GM12892 (cell line): Measurements from ENCODE around the gene PCTP.

Experiments used
- DNase-seq: peaks from one replicate; pipeline ENCODE4 v3.0.0; 2011; ENCODE audit not compliant: insufficient read length
- FAIRE-seq: peaks from 2 replicates; lab custom pipeline; 2011; peaks lifted over from hg19 to GRCh38; lab: Jason Lieb, UNC
- POLR2A ChIP-seq: IDR thresholded peaks from 2 replicates; pipeline ENCODE4 v1.6.1; 2011; ENCODE audit warnings: low read depth, low read length, control low read depth
- POLR2AphosphoS5 ChIP-seq: IDR thresholded peaks from 2 replicates; pipeline ENCODE4 v1.6.1; 2011; ENCODE audit warnings: low read depth, low read length, control low read depth
- TAF1 ChIP-seq: IDR thresholded peaks from 2 replicates; pipeline ENCODE4 v1.6.1; 2011; ENCODE audit warnings: low read depth, mild to moderate bottlenecking, control low read depth, low read length, borderline replicate concordance

The PCTP gene

DNA sequence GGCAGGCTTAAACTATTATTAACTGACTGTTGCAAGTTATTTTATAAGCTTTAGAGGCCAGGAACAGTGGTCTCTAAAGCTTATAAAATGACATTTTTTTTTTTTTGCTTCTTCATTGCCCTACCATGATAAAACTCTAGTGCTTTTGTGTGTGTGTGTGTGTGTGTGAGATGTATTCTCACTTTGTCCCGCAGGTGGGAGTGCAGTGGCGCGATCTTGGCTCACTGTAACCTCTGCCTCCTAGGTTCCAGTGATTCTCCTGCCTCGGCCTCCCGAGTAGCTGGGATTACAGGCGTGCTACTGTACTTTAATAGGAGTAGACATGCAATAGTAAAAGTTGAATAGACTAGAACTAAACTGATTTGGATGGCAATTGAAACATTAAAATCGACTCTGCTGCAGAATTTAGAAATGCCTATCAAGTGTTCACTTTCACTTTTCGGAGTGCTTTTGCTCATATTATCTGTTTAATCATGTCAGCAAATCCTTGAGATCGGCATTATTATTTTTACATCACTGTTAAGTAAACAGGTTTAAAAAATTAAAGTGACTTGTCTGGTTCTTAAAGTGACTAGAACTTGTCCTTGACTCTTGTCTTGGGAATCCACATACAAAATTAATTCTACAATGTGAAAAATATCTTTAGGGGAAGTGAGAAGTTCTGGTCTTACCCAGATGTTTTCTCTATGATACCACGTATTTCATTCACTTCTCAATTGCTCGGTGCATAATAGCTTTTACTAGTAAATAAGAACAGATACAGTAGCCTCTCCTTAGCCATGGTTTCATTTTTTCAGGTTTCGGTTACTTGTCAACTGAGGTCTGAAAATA, 8.4 kb upstream of the PCTP start:
- FAIRE-seq (peak; percentile 42), DNase-seq (no peak)
- TF ChIP-seq POLR2A (no peak), TAF1 (no peak), POLR2AphosphoS5 (no peak)

DNA sequence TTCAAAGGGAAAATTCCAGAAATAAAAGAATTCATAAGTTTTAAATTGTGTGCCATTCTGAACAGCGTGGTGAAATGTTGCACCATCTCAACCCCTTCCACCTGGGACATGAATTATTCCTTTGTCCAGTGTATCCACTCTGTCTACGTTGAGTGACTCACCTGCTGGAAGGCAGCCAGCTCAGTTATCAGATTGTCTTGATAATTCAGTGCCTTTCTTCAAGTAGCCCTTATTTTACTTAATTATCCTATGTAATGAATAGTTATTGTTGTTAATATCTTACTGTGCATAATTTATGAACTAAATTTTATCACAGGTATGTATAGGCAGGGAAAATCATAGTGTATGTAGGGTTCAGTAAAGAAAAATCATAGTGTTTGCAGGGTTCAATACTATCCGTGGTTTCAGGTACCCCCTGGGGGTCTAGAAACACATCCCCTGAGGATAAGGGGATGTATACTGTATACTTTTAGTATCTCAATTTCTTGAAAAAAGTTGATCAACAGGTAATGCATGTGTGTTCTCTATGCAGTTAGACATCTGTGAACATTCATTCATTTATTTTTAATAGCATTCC, 7.7 kb upstream of the PCTP start:
- DNase-seq (no peak), FAIRE-seq (peak; percentile 56)

DNA sequence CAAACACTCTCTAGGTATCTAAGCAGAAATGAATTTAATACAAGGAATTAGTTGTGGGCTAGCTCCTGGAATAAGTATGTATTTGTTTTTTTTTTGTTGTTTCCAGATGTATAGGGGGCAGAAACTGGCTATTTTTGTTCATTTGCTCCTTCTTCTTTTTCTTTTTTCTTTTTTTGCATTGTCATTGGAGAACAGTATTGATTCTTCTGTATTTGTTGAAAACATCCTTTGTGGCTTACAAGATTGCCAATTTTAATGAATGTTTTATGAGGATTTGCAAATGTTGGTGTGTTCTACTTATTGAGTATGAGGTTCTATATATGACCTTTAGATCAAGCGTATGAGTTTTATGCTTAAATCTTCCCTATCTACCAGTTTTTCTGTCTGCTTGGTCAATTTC, 5.6 kb upstream of the PCTP start:
- FAIRE-seq = no peak

More for the DNA sequence above, 7.7 kb upstream of the PCTP start:
- no peak for TF ChIP-seq POLR2AphosphoS5
- no peak for TF ChIP-seq TAF1
- no peak for TF ChIP-seq POLR2A

DNA sequence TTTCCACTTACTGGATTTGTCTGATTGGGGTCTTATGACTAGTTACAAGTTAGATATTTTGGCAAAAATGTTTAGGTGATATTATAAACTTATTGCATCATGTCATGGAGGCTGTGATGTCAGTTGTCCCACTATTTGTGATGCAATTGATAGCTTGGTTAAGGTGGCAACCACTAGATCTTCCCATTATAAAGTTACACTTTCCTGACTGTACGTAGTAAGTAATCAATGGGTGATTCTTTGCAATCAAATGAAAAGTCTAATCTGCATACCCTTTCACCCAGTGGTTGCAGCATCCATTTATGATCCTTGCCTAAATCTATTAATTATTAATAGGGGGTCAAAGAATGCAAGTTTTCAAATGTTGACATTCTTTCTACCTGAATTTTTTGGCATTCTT, 4.4 kb upstream of the PCTP start:
- TF ChIP-seq TAF1 (no peak), POLR2AphosphoS5 (no peak)
- no peak for FAIRE-seq

More for the DNA sequence above, 5.6 kb upstream of the PCTP start:
- DNase-seq = no peak
- TF ChIP-seq TAF1 (no peak), POLR2AphosphoS5 (no peak), POLR2A (no peak)

DNA sequence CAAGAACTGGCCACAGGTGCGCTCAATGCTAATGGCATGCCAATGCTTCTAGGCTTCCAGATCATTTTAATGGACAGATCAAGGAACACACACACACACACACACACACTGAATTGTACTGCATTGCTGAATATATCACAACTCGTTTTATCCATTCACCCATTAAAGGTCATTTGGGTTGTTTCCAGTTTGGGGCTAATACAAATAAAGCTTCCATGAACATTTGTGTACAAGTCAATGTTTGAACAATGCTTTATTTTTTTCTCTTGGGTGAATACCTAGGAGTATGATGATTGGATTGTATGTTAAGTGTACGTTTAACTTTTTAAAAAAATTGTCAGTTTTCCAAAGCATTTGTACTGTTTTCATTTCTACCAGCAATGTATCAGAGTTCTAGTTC, 3.6 kb upstream of the PCTP start:
- no peak for TF ChIP-seq POLR2A
- no peak for TF ChIP-seq TAF1
- TF ChIP-seq POLR2AphosphoS5 = no peak
- DNase-seq (no peak), FAIRE-seq (no peak)

More for the DNA sequence above, 4.4 kb upstream of the PCTP start:
- DNase-seq = no peak

GRCh38 chr17:55748841-55749240, 2.0 kb upstream of the PCTP start:
- TF ChIP-seq TAF1 (no peak), POLR2AphosphoS5 (no peak), POLR2A (no peak)
- no peak for FAIRE-seq
- no peak for DNase-seq

- DNase-seq (no peak), FAIRE-seq (no peak)
- no peak for TF ChIP-seq POLR2A
- TF ChIP-seq POLR2AphosphoS5 = no peak
- TF ChIP-seq TAF1 = no peak
These were observed 866 bp upstream of the PCTP start for GRCh38 chr17:55749985-55750384.

DNA sequence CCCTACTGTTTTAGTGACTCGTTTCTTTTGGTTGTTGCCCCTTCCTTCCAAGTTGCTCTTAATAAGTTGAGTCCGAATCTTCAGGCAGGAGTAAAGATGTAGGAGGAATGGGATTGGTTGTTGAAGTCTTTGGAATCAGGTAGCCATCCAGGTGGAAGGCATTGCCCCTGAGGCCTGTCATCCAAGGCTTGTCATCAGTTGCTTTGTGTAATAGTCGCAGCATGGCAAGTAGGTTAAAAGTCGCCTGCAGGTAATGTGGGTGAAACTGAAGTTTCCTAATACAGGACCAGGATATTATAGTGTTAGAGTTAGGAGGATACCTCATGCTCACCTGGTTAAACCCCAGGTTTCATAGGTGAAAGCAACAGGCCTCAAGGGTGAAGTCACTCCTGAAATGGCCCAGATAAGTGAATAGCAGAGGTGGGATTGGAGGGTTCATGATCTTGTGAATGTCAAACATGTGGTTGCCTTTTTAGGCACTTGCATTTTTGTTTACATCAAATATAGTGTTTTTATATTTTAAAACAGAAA, 934 bp downstream of the PCTP start:
- FAIRE-seq = no peak
- no peak for TF ChIP-seq POLR2A
- no peak for TF ChIP-seq POLR2AphosphoS5
- TF ChIP-seq TAF1 = no peak
- DNase-seq = no peak

DNA sequence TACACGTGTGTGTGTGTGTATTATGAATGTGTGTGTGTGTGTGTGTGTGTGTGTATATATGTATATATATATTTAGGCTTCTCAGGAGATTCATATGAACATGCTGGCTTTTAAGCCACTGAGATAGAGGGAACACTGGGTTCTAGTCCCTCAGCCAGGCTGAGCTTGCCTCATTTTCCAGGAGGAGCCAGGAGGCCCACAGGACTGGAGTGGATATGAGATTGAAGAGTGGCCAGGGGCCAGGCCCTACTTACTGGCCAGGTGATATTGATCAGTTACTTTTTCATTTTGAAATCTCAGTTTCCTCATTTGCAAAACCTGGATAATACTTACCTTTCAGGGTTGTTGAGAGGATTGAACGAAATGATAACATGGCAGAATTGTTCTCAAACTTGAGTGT, 5.8 kb downstream of the PCTP start:
- TF ChIP-seq TAF1 = no peak
- no peak for TF ChIP-seq POLR2AphosphoS5
- FAIRE-seq (no peak), DNase-seq (no peak)

GRCh38 chr17:55757659-55758058, 6.8 kb downstream of the PCTP start:
- DNase-seq (no peak), FAIRE-seq (no peak)
- no peak for TF ChIP-seq TAF1
- TF ChIP-seq POLR2AphosphoS5 = no peak
- TF ChIP-seq POLR2A = no peak

DNA sequence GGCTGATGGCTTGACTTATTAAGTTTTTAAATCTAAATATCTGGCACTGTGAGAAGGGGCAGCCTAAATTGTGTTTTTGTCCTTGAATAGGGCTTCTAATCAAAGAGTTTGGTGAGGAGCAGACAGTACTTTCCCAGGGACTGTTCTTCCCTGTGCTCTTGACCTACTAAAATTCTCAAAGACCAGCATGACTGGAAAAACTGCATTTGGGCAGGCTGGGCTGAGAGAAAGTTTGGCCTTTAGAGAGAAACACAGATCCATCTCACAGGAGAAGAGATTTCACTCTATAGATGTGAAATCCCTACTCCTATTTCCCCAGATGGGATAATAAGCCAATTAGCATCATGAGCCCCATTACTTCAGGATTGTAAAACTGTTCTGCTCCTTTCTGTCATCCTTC, 7.3 kb downstream of the PCTP start:
- DNase-seq (no peak), FAIRE-seq (no peak)
- TF ChIP-seq POLR2A (no peak), TAF1 (no peak), POLR2AphosphoS5 (no peak)
